Esophagus muscularis mucosa (tissue), 4 donors: ENCODE data around the gene NCOA1. TPM values are rescaled to one million over a fixed set of nuclear protein-coding genes. Genes with fewer than 3 reads are reported as not detected.

Experiments used
- DNase-seq: peaks from one replicate; pipeline ENCODE4 v3.0.0-alpha.2; 2017; ENCODE audit errors: extremely low spot score
- H3K27ac ChIP-seq, 4 donors: fragments of 200-600 bp; sonication (generic); replicated peaks in 1 of 4; 1 replicate in 3 of 4; 2 replicates in 1 of 4; pipeline ENCODE4 v1.5.1; 2016 to 2019; ENCODE audit warnings: mild to moderate bottlenecking in 1 of 4
- H3K27me3 ChIP-seq, 4 donors: fragments of 200-600 bp; sonication (generic); one replicate each; pipeline versions ENCODE4 v1.5.1 to v1.6.0; 2016 to 2019
- H3K36me3 ChIP-seq, 4 donors: fragments of 200-600 bp; sonication (generic); one replicate each; pipeline ENCODE4 v1.5.1; 2016 to 2019
- H3K4me1 ChIP-seq, 4 donors: fragments of 200-600 bp; sonication (generic); one replicate each; pipeline ENCODE4 v1.5.1; 2016 to 2019
- H3K4me3 ChIP-seq, 4 donors: fragments of 200-600 bp; sonication (generic); 1 replicate in 2 of 4; 2 replicates in 2 of 4; pipeline ENCODE4 v1.5.1; 2016 to 2019; ENCODE audit warnings: mild to moderate bottlenecking in 4 of 4, moderate library complexity in 1 of 4
- H3K9me3 ChIP-seq, 4 donors: fragments of 200-600 bp; sonication (generic); 1 replicate in 3 of 4; 2 replicates in 1 of 4; pipeline ENCODE4 v1.5.1; 2016 to 2019
- EP300 ChIP-seq: sonication (generic); formaldehyde crosslinking; IDR thresholded peaks from one replicate; pipeline ENCODE4 v1.6.1; 2017; ENCODE audit warnings: antibody characterized with exemption
- POLR2A ChIP-seq: fragments of 450-650 bp; IDR thresholded peaks from one replicate; pipeline ENCODE4 v1.6.1; 2017; ENCODE audit warnings: antibody characterized with exemption, moderate library complexity, mild to moderate bottlenecking, low read depth
- POLR2AphosphoS5 ChIP-seq, 2 donors: sonication (generic); formaldehyde crosslinking; IDR thresholded peaks; one replicate each; pipeline ENCODE4 v1.6.1; 2017; ENCODE audit warnings: antibody characterized with exemption in 2 of 2
- WGBS: methylation state at CpG from one replicate; pipeline ENCODE4 v1.1.5; 2018; 5-methylcytosine and 5-hydroxymethylcytosine counted together
- intact Hi-C: fragments of 100-400 bp; cut with DNase I; formaldehyde crosslinking; loops from one replicate; pipeline ENCODE4 v1.15.1; 2023
- total RNA-seq, 4 donors: library from RNA; depleted of rRNA; stranded (reverse); fragments of >200 nt; gene quantifications; one replicate each; pipeline versions ENCODE4 v1.1.0 to v1.2.1, GENCODE V29; 2016
- TF ChIP-seq, protein P1 (sequence below), 3 experiments: fragments of 200-600 bp in 2 of 3; fragments of 450-650 bp in 1 of 3; sonication (generic) in 2 of 3; IDR thresholded peaks; one replicate each; pipeline ENCODE4 v1.5.1; 2017 to 2019; ENCODE audit warnings: antibody characterized with exemption in 3 of 3, mild to moderate bottlenecking in 2 of 3, moderate library complexity in 1 of 3

Gene NCOA1
- total RNA-seq, 4 donors from 2014 or later: 43.9 to 49.4 (median 47.3) TPM

DNA sequence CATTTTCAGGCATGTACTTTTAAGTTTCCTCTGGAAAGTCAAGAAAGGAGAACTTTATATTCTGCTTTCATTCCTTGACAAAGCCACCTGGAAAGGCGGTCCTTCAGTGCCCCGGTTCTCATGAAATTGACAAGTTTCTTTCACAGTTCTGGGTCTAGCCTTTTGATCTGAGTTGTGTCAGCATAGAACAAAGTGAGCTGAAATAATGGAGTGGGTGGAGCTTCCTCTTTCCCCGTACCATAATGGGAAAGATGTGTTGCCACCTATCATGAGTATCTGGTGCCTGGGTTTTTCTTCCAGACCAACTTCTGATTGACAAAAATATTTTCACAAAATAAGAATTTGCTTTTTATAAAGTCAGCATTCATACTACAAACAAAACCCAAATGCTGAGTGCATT is 252.9 kb downstream of the NCOA1 start:
- DNase-seq: no peak
- intact Hi-C loops: no loop called here
- TF ChIP-seq POLR2AphosphoS5 (IDR thresholded peaks at IDR 0.05): no peak
- no peak for TF ChIP-seq EP300
- TF ChIP-seq POLR2A: no peak
- TF ChIP-seq, protein P1, sequence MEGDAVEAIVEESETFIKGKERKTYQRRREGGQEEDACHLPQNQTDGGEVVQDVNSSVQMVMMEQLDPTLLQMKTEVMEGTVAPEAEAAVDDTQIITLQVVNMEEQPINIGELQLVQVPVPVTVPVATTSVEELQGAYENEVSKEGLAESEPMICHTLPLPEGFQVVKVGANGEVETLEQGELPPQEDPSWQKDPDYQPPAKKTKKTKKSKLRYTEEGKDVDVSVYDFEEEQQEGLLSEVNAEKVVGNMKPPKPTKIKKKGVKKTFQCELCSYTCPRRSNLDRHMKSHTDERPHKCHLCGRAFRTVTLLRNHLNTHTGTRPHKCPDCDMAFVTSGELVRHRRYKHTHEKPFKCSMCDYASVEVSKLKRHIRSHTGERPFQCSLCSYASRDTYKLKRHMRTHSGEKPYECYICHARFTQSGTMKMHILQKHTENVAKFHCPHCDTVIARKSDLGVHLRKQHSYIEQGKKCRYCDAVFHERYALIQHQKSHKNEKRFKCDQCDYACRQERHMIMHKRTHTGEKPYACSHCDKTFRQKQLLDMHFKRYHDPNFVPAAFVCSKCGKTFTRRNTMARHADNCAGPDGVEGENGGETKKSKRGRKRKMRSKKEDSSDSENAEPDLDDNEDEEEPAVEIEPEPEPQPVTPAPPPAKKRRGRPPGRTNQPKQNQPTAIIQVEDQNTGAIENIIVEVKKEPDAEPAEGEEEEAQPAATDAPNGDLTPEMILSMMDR (IDR thresholded peaks at IDR 0.05): no peak
- H3K4me3 ChIP-seq: no peak overlapping the region
- H3K27me3 ChIP-seq: no peaks in the 10 kb centered on the region
- H3K4me1 ChIP-seq: peaks cover 0 to 8% (median 3%) of the 10 kb centered on the region in 4 donors
- peaks cover 12 to 43% (median 27%) of the 10 kb centered on the region in 4 donors for H3K36me3 ChIP-seq
- no peaks in the 10 kb centered on the region for H3K9me3 ChIP-seq
- no peak overlapping the region for H3K27ac ChIP-seq
- WGBS: 72% methylated on average over 3 of the region's 3 CpGs

DNA sequence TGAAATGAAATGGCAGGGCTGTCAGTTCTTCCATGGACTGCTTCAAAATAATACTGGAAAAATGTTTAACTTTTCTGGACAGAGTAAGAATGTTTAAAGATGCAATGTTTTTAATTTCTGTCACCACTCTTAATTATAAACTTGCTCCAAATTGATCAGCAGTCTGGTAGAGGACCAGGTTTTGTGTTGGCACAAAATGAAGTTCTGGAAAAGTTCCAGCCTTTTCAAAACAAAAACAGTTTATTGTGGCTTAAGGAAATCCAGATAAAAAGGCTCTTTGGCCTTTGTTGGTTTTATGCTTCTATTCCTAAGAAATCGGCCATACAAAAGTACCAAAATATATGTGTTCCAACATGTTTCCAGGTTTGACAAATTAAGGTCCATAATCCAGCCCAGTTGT is 253.3 kb downstream of the NCOA1 start:
- intact Hi-C loops: no loop called here
- no peak for TF ChIP-seq EP300
- TF ChIP-seq, protein P1 (IDR thresholded peaks at IDR 0.05): no peak
- no peak for TF ChIP-seq POLR2AphosphoS5 (IDR thresholded peaks at IDR 0.05)
- no peak for TF ChIP-seq POLR2A
- no peaks in the 10 kb centered on the region for H3K9me3 ChIP-seq

DNA sequence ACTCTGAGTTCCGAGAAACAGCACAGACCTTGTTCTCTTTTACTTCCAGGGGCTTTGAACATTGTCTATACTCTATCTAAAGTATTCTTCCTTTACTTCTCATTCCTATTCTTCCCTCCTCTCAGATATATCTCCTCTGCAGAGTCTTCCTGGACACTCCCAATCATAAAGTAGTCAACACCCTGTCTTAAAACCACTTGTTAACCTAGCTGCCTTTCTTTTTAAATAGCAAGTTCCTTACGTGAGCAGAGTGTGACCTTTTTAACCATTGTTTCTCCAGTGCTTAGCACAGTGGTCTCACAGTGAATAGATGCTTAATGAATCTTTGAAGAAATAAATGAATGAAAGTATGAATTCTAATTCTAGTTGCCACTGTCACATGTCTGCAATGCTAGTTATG is 254.8 kb downstream of the NCOA1 start:
- no peaks in the 10 kb centered on the region for H3K9me3 ChIP-seq
- H3K27me3 ChIP-seq: no peaks in the 10 kb centered on the region
- peaks cover 12 to 43% (median 25%) of the 10 kb centered on the region in 4 donors for H3K36me3 ChIP-seq
- H3K4me1 ChIP-seq: peaks cover 0 to 8% (median 3%) of the 10 kb centered on the region in 4 donors
- WGBS: 82% methylated on average over 2 of the region's 2 CpGs
- H3K27ac ChIP-seq: no peak overlapping the region
- intact Hi-C loops: no loop called here
- H3K4me3 ChIP-seq: no peak overlapping the region
- TF ChIP-seq POLR2AphosphoS5 (IDR thresholded peaks at IDR 0.05) (no peak), EP300 (no peak), POLR2A (no peak)
- TF ChIP-seq, protein P1 (IDR thresholded peaks at IDR 0.05): no peak
- no peak for DNase-seq

More for the DNA sequence above, 253.3 kb downstream of the NCOA1 start:
- Histone ChIP-seq H3K36me3 (peaks cover 12 to 43% (median 29%) of the 10 kb centered on the region in 4 donors), H3K27me3 (no peaks in the 10 kb centered on the region), H3K27ac (no peak overlapping the region), H3K4me3 (no peak overlapping the region), H3K4me1 (peaks cover 0 to 8% (median 3%) of the 10 kb centered on the region in 4 donors)
- WGBS: 88% methylated on average over 1 of the region's 1 CpG
- DNase-seq: no peak

DNA sequence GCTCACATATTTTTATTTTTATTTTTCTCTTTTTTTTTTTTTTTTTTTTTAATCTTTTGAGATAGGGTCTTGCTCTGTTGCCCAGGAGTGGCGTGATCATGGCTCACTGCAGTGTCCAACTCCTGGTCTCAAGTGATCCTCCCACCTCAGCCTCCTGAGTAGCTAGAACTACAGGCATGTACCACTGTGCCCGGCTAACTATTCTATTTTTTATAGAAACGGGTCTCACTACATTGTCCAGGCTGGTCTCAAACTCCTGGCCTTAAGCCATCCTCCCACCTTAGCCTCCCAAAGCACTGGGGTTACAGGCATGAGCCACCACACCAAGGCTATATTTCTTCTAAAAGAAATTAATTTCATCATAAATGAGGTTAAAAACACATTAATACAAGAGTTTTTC is 256.2 kb downstream of the NCOA1 start:
- no peak for DNase-seq
- peaks cover 0 to 8% (median 3%) of the 10 kb centered on the region in 4 donors for H3K4me1 ChIP-seq
- H3K27me3 ChIP-seq: no peaks in the 10 kb centered on the region
- no peak overlapping the region for H3K27ac ChIP-seq
- H3K9me3 ChIP-seq: no peaks in the 10 kb centered on the region
- H3K4me3 ChIP-seq: no peak overlapping the region
- H3K36me3 ChIP-seq: peaks cover 11 to 40% (median 23%) of the 10 kb centered on the region in 4 donors
- WGBS: 98% methylated on average over 3 of the region's 3 CpGs
- intact Hi-C loops: no loop called here
- TF ChIP-seq, protein P1 (IDR thresholded peaks at IDR 0.05): no peak
- TF ChIP-seq EP300: no peak
- no peak for TF ChIP-seq POLR2AphosphoS5 (IDR thresholded peaks at IDR 0.05)
- TF ChIP-seq POLR2A: no peak
